ENCODE measurements around the gene C11orf52.

Gene C11orf52

DNA sequence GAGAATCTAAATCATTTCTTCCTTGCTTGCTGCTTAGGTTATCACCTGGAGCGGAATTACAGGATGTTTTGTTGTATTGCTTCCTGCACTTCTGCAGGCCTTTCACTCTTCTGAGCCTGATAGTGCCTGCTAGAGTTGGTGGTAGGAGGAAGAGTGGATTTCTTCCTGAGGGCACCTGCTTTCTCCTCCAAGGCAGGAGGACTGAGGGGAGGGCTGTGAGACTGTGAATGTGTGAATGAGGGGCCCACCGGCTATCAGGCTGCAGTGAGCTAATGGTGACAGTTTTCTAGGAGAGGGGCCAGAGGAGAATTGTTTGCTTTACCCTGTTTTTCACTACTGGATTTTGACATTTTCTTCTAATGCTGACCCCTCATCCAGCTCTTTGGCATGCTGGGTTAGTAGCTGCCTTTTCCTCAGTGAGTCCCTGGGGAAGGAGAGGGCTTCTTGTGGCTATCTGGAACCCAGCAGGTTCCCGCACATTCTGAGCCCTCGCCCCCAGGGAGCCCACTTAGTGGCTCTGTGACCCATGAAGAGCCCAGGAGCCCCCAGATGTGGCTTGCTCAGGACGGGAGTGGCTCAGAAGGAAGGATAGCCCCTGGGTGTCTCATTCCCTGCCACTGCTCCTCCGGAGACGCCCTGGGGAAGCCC lies 57.5 kb downstream of the C11orf52 start:
- no peak for DNase-seq (ENCODE audit: low read depth)
